GM21526 (cell line): Measurements from ENCODE around the gene FANCD2OS.
"Not testable (repeated sequence)": the region's sequence is repeated elsewhere in the genome, so short reads cannot be mapped to it uniquely, and the experiment has no call there.

ENCODE experiments used
- ATAC-seq: cut with Tn5 transposase; IDR thresholded peaks from one replicate; pipeline ENCODE4 v1.9.1; 2021; ENCODE audit warnings: moderate library complexity; ENCODE audit not compliant: unreplicated experiment, low FRiP score

Gene FANCD2OS

GRCh38 chr3:10108091-10108490 is at the start of gene FANCD2OS:
TSS of gene FANCD2OS (minus strand) at chr3:10108255. CDS start at chr3:10104774, 3,481 bp downstream.
- no peak for ATAC-seq

DNA sequence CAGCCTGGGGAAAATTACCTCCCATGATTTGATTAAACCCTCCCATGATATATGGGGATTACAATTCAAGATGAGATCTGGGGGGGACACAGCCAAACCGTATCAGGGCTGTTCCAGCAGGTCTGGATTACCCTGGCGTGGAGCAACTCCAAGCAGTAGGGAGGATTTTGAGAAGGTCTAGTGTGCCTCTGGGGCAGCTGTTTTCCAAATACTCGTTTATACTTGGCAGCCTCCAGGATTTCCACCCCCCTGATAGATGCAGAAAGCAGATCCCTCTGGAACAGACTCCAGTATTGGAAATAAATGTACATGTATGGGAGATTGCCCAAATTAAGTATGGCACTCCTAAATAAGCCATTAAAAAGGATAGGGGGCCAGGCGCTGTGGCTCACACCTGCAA is 49.0 kb upstream of the FANCD2OS start:
- no peak for ATAC-seq

DNA sequence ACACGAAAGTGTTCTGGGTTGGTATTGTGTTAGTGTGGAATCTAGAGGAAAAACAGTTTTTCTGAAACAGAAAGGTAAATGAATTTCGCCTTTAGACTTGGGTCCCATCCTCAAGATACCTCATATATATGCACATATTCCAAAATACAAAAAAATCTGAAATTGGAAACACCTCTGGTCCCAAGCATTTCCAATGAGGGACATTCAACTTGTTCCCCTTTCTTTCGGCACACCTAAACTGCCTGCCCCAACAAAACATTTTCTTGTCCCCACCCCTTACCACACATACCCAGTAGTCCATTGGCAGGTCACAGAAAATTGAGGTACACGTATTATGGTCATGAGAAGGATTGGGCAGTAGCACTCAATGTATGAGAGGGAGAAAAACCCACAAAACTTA is 47.6 kb upstream of the FANCD2OS start:
- no peak for ATAC-seq

DNA sequence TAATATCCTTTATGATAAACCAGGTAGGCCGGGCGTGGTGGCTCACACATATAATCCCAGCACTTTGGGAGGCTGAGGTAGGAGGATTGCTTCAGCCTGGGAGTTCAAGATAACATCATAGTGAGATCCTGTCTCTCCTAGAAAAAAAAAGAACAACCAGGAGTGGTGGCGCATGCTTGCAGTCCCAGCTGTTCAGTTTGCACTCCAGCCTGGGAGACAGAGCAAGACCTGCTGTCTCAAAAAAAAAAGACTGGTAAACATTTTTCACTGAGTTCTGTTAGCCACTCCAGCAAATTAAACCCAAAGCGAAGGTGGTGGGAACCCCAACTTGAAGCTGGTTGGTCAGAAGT is 47.0 kb upstream of the FANCD2OS start:
- ATAC-seq = no peak

GRCh38 chr3:10154335-10155122 is 46.5 kb upstream of the FANCD2OS start:
- ATAC-seq = no peak

DNA sequence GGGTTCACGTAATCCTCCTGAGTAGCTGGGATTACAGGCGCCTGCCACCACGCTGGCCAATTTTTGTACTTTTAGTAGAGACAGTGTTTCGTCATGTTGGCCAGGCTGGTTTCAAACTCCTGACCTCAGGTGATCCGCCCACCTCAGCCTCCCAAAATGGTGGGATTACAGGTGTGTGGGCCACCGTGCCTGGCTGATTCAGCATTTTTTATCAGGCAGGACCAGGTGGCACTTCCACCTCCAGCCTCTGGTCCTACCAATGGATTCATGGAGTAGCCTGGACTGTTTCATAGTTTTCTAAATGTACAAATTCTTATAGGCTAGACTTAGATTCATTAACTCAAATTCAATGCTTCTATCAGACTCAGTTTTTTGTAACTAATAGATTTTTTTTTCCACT is 42.9 kb upstream of the FANCD2OS start:
- no peak for ATAC-seq

GRCh38 chr3:10149226-10149625 is 41.2 kb upstream of the FANCD2OS start:
- ATAC-seq = no peak

GRCh38 chr3:10145685-10146084 is 37.6 kb upstream of the FANCD2OS start:
- ATAC-seq = no peak

DNA sequence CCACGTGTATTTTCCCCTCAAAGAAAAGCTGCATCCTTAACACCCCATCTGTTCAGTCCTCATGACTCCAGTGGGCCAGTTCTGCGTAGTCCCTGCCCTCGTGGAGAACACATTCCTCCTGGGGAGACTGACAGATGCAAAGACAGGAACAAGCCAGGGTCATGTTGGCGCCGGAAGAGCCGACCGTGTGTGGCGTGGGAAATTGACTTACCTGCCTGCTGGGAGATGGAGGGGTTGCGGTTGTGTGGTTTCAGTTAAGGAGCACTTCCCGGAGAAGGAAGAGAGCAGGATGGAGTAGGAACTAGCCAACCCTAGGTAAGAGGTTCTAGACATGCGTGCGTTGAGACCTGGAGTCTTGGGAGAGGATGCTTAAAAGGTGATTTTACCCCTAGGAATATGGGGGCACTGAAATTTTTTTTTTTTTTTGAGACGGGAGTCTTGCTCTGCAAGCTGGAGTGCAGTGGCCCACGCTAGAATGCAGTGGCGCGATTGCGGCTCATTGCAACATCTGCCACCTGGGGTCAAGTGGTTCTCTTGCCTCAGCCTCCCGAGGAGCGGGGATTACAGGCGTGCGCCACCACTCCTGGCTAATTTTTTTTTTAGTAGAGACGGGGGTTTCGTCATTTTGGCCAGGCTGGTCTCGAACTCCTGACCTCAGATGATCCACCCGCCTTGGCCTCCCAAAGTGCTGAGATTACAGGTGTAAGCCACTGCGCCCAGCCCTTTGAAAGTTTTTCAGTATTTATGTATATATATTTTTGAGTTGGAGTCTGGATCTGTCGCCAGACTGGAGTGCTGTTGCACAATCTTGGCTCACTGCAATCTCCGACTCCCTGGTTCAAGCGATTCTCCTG is 34.9 kb upstream of the FANCD2OS start:
- no peak for ATAC-seq

DNA sequence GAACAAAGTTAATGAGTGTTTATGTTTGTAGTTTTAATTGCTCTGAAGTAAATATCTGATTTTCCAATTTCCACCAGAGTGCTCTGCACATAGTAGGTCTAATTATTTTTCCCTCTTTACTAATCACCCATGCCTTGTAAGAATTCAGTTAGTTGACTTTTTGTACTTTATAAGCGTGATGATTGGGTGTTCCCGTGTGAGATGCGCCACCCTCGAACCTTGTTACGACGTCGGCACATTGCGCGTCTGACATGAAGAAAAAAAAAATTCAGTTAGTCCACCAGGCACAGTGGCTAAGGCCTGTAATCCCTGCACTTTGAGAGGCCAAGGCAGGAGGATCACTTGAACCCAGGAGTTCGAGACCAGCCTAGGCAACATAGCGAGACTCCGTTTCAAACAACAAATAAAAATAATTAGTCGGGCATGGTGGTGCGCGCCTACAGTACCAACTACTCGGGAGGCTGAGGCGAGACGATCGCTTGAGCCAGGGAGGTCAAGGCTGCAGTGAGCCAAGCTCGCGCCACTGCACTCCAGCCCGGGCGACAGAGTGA is 33.0 kb upstream of the FANCD2OS start:
- ATAC-seq = no peak

DNA sequence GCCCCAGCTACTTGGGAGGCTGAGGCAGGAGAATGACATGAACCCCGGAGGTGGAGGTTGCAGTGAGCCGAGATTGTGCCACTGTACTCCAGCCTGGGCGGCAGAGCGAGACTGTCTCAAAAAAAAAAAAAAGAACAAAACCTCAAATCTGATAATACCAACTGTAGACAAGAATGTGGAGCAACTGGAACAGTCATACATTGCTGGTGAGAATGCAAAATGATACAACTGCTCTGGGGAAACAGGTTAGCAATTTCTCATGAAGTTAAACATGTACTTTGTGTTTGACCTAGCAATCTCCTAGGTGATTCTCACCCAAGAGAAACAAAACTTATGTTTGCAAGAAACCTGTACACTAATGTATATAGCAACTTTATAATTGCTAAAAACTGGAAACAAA is 29.1 kb upstream of the FANCD2OS start:
- no peak for ATAC-seq

GRCh38 chr3:10136426-10137005 is 28.5 kb upstream of the FANCD2OS start:
- ATAC-seq = no peak

DNA sequence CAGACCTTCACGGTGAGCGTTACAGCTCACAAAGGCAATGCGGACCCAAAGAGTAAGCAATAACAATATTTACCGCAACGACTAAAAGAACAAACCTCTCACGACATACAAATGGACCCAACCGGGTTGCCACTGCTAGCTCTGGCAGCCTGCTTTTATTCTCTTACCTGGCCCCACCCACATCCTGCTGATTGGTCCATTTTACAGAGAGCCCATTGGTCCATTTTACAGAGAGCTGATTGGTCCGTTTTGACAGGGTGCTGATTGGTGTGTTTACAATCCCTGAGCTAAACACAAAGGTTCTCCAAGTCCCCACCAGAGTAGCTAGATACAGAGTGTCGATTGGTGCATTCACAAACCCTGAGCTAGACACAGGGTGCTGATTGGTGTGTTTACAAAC is 27.8 kb upstream of the FANCD2OS start:
- not testable (repeated sequence) for ATAC-seq

GRCh38 chr3:10122724-10123123 is 14.7 kb upstream of the FANCD2OS start:
- no peak for ATAC-seq

DNA sequence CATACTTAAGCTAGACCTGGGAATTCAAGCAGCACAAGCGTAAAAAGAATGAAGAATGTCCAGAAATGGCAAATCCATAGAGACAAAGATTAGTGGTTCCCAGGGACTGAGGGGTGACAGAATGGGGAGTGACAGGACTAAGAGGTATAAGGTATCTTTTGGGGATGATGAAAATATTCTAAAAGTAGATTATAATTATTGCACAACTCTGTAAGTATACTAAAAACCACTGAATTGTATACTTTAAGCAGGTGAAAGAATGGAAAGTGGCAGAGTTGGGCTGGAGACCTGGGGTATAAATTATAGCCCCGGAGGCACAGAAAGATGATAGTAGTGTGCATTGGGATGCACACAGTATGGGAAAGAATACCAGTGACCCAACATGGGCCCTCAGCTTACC is 13.0 kb upstream of the FANCD2OS start:
- ATAC-seq = no peak

- no peak for ATAC-seq
Observed at GRCh38 chr3:10119376-10119775, 11.3 kb upstream of the FANCD2OS start.

DNA sequence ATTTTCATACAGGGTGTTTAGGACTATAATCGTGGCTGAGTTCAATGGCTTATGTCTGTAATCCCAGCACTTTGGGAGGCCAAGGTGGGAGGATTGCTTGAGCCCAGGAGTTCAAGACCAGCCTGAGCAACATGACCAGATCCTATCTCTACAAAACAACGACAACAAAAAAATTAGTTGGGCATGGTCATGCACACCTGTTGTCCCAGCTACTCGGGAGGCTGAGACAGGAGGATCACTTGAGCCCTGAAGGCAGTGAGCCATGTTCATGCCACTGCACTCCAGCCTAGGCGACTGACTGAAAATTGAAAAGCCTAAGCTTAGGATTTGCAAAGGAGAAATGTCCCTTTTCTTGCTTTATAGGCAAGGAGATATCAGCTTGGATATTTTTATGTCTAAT is 8.9 kb upstream of the FANCD2OS start:
- ATAC-seq = no peak

- peak; percentile 3 for ATAC-seq
Observed at GRCh38 chr3:10116138-10116460, 8.0 kb upstream of the FANCD2OS start.

GRCh38 chr3:10115326-10116137 is 7.5 kb upstream of the FANCD2OS start, which contains the start of gene BRK1:
TSS of gene BRK1 (plus strand) at chr3:10115675. CDS start at chr3:10115702, 27 bp downstream.
- ATAC-seq = peak; percentile 91

GRCh38 chr3:10106919-10107318 is 1.1 kb downstream of the FANCD2OS start:
- ATAC-seq = no peak
